H7 (cell line): ENCODE results near the gene TSHZ2. TPM values are rescaled to one million over a fixed set of nuclear protein-coding genes. Genes with fewer than 3 reads are reported as not detected.

ENCODE experiments used
- DNase-seq: peaks from one replicate; pipeline ENCODE4 v3.0.0; 2012
- H3K27me3 ChIP-seq: 2 replicates; pipeline ENCODE4 v1.6.0; 2011; ENCODE audit warnings: mild to moderate bottlenecking, low read length; ENCODE audit not compliant: control insufficient read depth, insufficient read depth
- H3K36me3 ChIP-seq: replicated peaks from 2 replicates; pipeline ENCODE4 v1.5.1; 2011; ENCODE audit warnings: low read length; ENCODE audit not compliant: control insufficient read depth, insufficient read depth
- H3K4me3 ChIP-seq: 2 replicates; pipeline ENCODE4 v1.5.1; 2011; ENCODE audit warnings: low read depth, mild to moderate bottlenecking, control low read depth, low read length, moderate library complexity; ENCODE audit not compliant: insufficient read depth
- total RNA-seq: library from RNA; depleted of rRNA; stranded (reverse); fragments of >200 nt; shearing (Covaris generic); gene quantifications from 2 replicates; pipeline ENCODE4 v1.2.3, GENCODE V29; 2014

TSHZ2 gene
- total RNA-seq, 1 experiment from 2014 or later: 0.31 TPM

GRCh38 chr20:53287357-53288042 lies 315.3 kb downstream of the TSHZ2 start:
- no peak overlapping the region for H3K4me3 ChIP-seq
- DNase-seq: no peak
- peaks cover 2% of the 10 kb centered on the region; the same call in 1 of the 2 replicates for H3K27me3 ChIP-seq
- no peaks in the 10 kb centered on the region for H3K36me3 ChIP-seq

- DNase-seq: peak; percentile 38
These were observed 319.4 kb downstream of the TSHZ2 start for GRCh38 chr20:53291548-53291947.

GRCh38 chr20:53292347-53292746 lies 320.2 kb downstream of the TSHZ2 start:
- H3K36me3 ChIP-seq: no peaks in the 10 kb centered on the region

More at GRCh38 chr20:53291548-53291947, 319.4 kb downstream of the TSHZ2 start:
- Histone ChIP-seq H3K4me3 (no peak overlapping the region), H3K36me3 (no peaks in the 10 kb centered on the region), H3K27me3 (no peaks in the 10 kb centered on the region)

GRCh38 chr20:53294804-53295203 lies 322.6 kb downstream of the TSHZ2 start:
- no peak overlapping the region for H3K4me3 ChIP-seq
- no peaks in the 10 kb centered on the region for H3K36me3 ChIP-seq
- H3K27me3 ChIP-seq: no peaks in the 10 kb centered on the region
- DNase-seq: no peak

More at GRCh38 chr20:53292347-53292746, 320.2 kb downstream of the TSHZ2 start:
- Histone ChIP-seq H3K27me3 (no peaks in the 10 kb centered on the region), H3K4me3 (no peak overlapping the region)
- DNase-seq: no peak

GRCh38 chr20:53296025-53296424 lies 323.9 kb downstream of the TSHZ2 start:
- H3K4me3 ChIP-seq: no peak overlapping the region
- no peaks in the 10 kb centered on the region for H3K36me3 ChIP-seq
- DNase-seq: no peak
- no peaks in the 10 kb centered on the region for H3K27me3 ChIP-seq

- DNase-seq: no peak
- Histone ChIP-seq H3K27me3 (no peaks in the 10 kb centered on the region), H3K36me3 (no peaks in the 10 kb centered on the region)
These were observed 324.4 kb downstream of the TSHZ2 start for GRCh38 chr20:53296451-53297153.

GRCh38 chr20:53297154-53297529 lies 325.0 kb downstream of the TSHZ2 start:
- no peak for DNase-seq
- Histone ChIP-seq H3K36me3 (no peaks in the 10 kb centered on the region), H3K27me3 (no peaks in the 10 kb centered on the region), H3K4me3 (no peak overlapping the region)

More at GRCh38 chr20:53296451-53297153, 324.4 kb downstream of the TSHZ2 start:
- no peak overlapping the region for H3K4me3 ChIP-seq

- Histone ChIP-seq H3K27me3 (no peaks in the 10 kb centered on the region), H3K4me3 (no peak overlapping the region), H3K36me3 (no peaks in the 10 kb centered on the region)
- DNase-seq: no peak
These were observed 326.1 kb downstream of the TSHZ2 start for GRCh38 chr20:53298260-53298659.

- Histone ChIP-seq H3K4me3 (no peak overlapping the region), H3K27me3 (no peaks in the 10 kb centered on the region), H3K36me3 (no peaks in the 10 kb centered on the region)
- no peak for DNase-seq
These were observed 326.8 kb downstream of the TSHZ2 start for GRCh38 chr20:53298911-53299310.

GRCh38 chr20:53299831-53300230 lies 327.7 kb downstream of the TSHZ2 start:
- Histone ChIP-seq H3K36me3 (no peaks in the 10 kb centered on the region), H3K27me3 (no peaks in the 10 kb centered on the region), H3K4me3 (no peak overlapping the region)
- DNase-seq: no peak

GRCh38 chr20:53301869-53302268 lies 329.7 kb downstream of the TSHZ2 start:
- no peaks in the 10 kb centered on the region for H3K36me3 ChIP-seq
- no peaks in the 10 kb centered on the region for H3K27me3 ChIP-seq
- no peak overlapping the region for H3K4me3 ChIP-seq
- DNase-seq: no peak

- no peaks in the 10 kb centered on the region for H3K36me3 ChIP-seq
- no peak for DNase-seq
- no peaks in the 10 kb centered on the region for H3K27me3 ChIP-seq
- no peak overlapping the region for H3K4me3 ChIP-seq
These were observed 330.7 kb downstream of the TSHZ2 start for GRCh38 chr20:53302695-53303412.

- H3K27me3 ChIP-seq: no peaks in the 10 kb centered on the region
- no peak overlapping the region for H3K4me3 ChIP-seq
- no peaks in the 10 kb centered on the region for H3K36me3 ChIP-seq
- no peak for DNase-seq
These were observed 331.2 kb downstream of the TSHZ2 start for GRCh38 chr20:53303413-53303760.

GRCh38 chr20:53304146-53304545 lies 332.0 kb downstream of the TSHZ2 start:
- no peaks in the 10 kb centered on the region for H3K36me3 ChIP-seq
- DNase-seq: no peak
- H3K4me3 ChIP-seq: no peak overlapping the region
- no peaks in the 10 kb centered on the region for H3K27me3 ChIP-seq
